ENCODE data around the gene SRC.

- TF ChIP-seq CTCF (IDR thresholded peaks at IDR 0.05; ENCODE audit: insufficient read depth, low read length) (no peak), GABPA (IDR thresholded peaks at IDR 0.05; ENCODE audit: low read depth) (no peak), POLR2AphosphoS5 (IDR thresholded peaks at IDR 0.05; ENCODE audit: low read depth) (no peak)
Observed at GRCh38 chr20:37344506-37345338, 1.2 kb upstream of the SRC start.

All from HL-60 (cell line).